ENCODE measurements around the gene ADAMTS9.

The ADAMTS9 gene

DNA sequence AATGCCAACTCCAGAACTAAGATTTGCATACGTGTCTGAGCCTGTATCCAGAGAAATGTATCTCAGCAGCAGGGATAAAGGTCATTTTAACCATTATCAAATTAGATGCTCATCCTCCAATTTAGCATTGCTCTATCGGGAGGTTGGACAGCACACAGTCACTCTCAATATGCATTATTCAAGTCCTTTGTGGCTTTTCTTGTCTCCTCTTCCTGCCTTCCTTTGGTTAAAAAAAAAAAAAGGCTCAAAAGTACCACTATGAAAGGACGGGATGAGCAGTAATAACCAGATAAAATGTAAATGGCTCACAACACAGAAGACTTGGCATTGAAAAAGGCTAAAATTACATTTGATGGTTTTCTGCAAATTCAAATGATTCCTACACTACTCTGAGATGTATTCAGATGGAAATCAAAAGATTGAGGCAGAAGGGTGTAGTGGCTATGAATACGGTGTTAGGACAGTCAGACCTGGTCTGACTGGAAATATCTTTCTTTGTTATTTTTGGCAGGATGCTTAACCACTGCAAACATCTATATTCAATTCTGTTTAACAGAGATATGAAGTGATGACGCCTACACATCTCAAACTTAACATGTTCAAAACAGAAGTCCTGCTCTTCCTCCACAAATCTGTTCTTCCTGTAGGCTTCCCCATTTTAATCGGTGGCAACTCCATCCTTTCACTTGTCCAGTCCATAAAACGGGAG, 109.6 kb downstream of the ADAMTS9 start:
- no peak for DNase-seq

DNA sequence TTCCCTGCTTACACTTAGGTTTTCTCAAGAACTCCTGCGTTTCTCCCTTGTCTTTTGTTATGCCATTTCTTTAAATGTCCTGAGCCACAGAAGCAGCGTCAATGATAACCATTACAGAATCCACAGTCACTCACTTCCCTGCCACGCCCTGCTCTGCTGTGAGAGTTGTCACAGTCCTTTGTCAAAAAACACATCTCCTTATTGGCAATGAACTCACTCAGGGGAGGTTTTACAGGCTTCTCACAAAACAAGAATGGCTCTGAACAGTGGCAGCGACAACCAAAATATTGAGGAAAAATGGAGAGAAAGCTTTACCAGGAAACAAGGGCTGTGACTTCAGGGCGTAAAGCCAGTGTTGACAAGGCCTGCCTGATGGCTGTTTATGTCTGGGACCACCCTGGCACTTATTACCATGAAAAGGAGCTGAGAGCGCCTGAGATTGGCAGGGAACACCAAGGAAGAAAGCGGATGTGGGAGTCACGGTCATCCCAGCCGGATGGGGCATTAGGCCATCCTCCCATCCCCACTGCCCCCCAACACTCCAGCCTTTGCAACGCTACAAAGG, 111.5 kb downstream of the ADAMTS9 start:
- no peak for DNase-seq

DNA sequence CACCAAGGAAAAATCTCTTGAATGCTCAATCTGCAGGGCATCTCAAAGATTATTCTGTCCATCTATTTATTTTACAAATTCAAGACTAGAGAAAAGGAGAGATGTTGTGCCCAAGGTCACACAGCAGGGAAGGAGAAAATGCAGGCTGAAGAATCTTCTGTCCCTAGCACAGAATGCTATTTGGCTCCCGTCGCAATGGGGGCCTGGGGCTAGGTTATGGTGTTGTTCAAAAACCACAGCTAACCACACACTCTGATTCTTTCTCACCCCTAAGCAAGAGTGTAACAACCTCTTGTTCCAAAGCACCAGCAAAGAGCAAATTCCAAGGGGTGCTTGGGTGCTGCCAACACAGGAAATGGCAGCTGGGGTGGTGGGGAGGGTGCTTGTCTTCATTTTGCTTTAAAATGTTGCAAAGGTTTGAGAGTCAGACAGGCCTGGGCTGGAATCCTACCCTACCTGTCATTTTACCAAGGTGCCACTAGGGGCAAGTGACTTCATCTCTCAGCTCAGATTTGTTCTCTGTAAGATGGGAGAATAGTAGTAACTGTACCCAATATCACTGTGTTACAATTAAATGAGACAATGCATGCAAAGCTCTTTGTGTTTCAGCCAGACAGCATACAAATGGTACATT, 112.5 kb downstream of the ADAMTS9 start:
- DNase-seq = no peak

DNA sequence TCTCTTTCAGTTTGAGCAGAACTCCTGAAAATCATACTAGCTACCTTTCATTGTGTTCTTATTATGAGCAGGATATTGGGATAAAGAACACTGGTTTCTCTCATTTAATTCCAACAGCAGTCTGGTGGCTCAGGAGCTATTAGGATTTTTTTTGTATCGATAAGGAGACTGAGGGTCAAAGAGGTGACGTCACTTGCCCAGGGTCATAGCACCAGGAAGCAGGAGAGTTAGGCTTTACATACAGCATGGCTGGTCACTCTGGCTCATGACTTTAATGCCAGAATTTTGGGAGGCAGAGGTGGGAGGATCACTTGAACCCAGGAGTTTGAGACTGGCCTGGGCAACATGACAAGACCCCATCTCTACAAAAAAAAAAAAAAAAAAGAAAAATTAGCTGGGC, 113.6 kb downstream of the ADAMTS9 start:
- no peak for DNase-seq

DNA sequence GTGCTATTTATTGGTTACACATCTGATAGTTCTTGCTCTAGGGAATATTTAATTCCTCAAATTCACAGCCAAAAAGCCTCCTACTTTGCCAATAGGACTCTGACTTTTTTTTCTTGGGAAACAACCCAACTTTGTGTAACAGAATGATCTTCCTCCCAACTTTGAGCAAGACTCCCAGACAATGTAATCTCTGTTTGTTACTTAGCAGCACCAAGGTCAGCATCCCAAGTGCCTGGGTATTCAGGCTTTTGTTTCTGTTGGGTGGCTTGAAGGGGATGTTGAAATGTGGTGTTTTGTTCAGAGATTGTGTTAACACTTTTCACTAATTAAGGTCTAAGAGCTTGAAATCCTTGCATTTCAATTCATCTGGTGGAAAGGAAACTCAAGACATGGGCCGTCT, 115.8 kb downstream of the ADAMTS9 start:
- DNase-seq = no peak

DNA sequence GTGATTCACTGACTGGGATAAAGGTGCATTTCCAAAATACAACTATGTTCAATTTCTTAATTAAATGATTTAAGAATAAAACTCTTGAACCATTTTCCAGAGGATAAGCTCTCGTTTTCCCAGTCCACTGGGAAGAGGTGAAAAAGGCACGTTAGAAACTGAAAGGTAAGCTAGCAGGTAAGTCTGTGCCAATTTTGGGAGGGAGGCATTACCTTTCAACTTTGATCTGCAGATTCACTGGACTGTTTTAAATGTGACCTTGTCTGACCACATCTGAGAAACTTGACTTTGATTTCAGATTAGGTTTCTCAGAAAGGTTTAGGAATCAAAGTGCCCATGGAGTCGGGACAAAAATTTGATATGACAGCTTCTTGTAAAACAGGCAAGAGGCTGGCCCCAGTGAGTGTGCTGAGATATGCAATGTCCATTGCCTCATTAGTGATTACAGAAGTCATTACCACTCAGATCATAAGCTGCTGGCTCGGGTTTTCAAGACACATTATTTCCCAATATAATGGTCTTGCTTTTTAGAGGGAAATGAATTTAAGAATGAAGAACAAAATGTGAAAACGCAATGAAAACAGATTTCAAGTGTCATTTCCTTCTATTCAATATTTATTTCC, 118.8 kb downstream of the ADAMTS9 start:
- no peak for DNase-seq

DNA sequence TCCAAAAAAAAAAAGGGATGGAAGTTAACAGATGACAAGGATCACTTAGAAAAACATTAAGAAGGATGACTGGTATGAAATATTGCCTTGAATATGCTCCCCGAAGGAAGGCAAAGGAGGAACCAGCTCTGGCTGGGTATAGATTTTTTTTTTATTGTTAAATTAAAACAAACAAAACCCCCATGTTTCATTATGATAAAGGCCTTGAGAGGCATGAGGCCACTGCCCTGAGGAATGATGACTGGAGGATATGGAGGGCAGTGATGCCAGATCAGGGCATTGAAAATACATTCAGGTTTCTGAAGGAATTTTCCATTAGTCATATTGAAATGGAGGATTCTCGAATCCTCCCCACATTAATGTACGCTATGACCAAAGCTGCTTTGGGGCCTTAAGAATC, 120.9 kb downstream of the ADAMTS9 start:
- no peak for DNase-seq

DNA sequence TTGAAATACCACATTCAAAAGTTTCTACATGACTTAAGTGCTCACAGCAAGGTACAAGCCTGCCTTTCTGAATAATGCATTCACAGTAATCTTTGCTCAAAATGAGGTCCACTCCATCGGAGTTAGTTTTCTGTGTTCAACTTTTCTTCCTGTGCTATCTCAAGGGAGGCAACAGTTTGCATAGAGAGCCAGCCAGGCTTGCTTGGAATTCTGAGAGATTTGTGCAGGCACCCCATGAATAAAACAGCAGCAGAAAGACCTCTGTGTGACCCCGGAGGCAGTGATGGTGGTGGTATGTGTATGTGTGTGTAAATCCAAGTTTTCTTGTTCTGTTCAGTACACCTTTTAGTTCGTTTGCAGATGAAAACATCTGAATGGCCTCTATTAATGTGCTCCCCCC, 124.0 kb downstream of the ADAMTS9 start:
- no peak for DNase-seq

DNA sequence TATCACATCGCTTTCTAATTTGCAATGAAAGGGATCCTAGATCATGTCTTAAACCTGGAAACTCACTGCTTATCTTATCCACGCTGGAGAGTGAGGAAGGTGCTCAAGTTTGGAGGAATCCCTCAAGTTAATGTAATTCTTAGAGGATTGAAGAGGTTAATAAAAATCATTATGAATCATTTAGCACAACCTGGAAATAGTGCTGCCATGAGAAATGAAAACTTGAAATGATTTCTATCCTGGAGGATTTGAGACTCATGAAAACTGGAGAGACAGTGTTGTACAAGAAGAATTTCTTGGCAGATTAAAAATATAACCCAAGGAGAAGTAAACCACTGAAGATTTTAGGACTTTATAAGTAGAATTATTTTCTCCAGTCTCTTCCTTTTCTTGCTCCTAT, 125.9 kb downstream of the ADAMTS9 start:
- no peak for DNase-seq

DNA sequence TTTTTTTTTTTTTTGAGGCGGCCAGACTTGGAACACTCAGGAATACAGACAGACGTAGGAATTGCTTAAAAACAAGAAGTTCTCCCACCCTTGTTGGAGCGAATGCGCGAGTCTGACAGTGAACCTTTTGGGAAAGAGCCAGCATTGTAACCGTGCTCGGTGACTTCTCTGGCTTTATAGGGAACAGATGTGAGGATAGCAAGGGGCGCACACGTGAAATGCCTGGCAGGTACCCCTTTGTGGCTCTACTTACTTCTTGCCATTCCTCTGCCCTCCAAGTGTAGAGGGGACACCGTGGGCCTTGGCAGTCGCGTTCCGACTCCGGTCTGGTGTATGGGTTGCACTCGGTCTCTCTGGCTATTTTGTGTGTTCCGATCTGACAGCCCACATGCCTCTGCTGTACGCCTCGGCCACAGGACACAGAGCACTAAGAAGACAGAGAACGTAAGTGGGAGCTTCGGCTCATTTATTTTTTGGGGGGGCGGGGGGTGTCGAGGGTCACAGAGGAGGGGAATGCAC, 126.4 kb downstream of the ADAMTS9 start:
- no peak for DNase-seq

DNA sequence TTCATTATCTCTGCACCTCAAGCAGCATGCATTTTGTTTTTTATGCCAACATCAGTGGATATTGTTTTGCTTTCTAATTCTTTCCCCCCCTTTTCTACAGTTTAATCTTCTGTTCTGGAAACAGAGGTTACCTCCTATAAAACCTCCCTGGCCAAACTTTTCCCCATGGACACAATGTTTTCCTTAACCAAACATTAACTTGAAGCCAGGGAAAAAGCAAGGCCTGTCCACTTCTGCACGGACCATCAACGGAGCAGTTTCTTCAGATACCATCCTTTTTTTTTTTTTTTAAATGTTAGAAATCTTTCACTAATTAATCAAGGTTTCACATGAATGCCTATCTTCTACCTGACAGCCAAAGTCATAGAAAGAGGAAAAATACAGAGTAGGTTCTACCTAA, 127.0 kb downstream of the ADAMTS9 start:
- DNase-seq = no peak

DNA sequence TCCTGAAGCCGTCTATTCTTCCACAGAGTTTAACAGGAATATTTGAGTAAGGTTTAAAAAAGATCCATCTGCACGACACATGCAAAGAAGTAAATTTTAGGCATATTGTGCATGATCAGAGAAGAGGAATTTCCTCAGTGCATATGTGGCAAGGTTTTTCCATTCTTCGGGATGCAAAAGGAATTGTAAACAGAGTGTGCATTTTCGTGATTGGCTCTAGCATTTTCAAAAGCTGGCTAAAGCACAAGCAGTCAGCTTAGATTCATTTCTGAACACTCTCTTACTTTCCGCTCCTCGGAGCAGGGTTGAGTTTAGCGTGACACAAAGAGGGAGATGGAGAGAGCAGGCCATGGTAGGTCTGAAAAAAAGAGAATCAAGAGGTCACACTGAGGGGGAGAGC, 128.2 kb downstream of the ADAMTS9 start:
- no peak for DNase-seq

DNA sequence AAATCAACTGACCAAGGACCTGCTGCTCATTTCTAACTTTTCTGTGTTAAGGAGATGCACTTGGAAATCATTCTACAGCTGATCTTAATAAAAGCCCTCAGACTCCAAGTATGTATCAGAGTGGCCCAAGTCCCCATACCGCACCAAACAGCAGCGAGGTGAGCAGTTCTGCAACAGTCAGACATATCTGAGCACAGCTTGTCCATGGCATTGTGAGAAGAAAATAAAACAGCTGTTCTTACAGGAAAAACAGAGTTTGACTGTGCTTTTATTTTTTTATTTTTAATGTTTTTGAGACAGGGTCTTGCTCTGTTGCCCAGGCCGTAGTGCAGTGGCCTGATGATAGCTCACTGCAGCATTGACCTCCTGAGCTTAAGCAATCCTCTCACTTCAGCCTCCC, 131.8 kb downstream of the ADAMTS9 start:
- DNase-seq = no peak

DNA sequence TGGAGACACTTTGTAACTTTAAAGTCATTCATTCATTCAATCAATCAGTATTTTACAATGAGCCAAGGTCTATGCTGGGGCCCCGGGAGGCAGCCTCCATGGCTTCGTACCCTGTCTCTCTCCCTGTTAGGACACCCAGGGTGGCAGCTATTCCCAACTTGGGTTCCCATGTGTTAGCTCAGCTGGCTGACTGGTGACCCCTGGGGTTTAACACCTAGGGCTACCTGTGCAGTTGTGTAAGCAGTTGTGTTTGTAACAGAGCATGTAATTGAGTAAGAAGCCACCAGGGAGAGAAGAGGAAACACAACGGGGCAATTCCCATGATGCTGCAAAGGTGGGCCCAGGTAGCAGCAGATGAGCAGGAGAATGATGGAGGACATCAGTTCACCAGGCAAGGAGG, 132.4 kb downstream of the ADAMTS9 start:
- DNase-seq = no peak

DNA sequence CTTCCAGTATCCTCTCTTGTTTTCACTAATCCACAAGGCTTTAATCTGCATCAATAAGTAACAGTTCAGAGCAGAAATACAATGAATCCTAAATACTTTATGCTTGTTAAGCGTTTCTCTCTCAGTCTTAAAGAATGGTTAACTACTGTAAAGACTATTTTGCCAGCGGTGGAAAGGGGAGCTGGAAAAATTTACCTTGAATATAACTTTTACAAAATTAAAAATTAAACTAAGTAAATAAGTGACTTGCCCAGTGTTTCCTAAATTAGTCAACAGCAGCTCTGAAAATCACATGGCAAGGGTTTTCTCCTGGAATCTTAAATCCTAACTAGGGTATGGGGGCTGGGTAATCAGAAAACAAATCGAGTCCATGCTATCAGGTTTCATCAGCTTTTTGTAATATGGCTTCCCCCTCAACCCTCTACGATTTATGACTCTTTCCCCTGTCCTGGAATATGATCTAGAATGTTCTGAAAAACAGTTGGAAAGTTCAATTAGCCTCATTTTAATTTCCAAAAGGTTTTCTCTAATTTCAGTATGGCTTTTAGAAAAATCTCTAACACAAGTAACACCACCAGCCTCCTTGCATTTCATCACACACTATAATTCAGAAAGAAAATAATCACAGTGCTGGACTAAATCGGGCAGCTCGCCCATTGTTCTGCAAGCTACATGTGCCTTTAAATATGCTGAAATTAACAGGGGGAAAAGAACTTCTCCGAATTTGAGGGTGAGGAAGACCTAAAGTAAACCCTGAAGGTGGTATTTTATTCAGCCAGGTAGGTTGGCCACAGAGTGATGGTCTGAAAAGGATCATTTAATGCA, 133.5 kb downstream of the ADAMTS9 start:
- DNase-seq = no peak

DNA sequence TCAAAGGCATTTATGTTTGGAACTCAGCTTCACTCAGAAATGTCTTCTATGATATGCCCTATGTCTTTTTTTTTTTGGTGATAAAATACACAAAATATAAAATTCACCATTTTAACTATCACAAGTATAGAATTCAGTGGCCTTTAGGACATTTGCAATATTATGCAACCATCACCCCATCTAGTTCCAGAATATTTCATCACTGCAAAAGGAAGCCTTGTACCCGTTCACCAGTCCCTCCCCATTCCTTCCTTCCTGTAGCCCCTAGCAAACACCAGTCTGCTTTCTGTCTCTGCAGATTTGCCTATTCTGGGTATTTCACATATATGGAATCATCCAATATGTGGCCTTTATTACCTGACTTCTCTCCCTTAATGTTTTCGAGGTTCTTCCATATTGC, 134.8 kb downstream of the ADAMTS9 start:
- DNase-seq = no peak

DNA sequence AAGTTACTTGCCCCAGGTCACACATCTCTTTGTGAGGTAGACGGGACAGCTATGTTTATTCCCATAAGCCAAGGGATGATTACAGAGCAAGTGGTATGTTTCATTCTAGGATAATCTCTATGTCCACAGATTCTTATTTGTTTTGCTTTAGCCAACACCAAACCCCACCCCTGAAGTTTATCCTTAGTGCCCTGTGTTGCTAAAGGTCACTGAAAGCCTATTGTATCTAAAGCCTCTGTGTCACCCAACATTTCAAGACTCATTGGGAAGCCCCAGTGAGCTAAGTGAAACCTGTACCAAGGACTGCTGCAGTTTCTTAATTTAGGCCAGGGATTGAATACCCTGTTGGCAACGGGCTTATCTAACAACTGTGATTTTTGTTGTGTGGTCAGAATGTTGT, 135.6 kb downstream of the ADAMTS9 start:
- DNase-seq = no peak

DNA sequence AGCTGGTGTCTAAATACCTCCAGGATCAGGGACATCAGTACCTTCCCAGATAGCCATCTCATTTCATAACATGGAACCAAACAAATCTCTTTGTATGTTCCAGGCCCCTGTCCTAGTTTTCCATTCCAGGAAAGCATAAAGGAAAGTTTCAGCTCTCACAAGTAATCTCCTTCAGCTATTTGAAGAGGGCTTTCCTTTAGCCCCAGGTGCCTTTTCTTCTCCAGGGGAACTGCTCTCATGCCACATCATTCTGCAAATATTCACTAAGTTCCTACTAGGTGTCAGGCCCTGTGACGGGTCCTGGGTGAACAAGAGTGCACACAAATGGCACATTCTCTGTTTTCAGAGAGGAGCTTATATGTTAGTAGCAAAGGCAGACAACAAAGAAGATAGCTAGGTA, 136.1 kb downstream of the ADAMTS9 start:
- no peak for DNase-seq

DNA sequence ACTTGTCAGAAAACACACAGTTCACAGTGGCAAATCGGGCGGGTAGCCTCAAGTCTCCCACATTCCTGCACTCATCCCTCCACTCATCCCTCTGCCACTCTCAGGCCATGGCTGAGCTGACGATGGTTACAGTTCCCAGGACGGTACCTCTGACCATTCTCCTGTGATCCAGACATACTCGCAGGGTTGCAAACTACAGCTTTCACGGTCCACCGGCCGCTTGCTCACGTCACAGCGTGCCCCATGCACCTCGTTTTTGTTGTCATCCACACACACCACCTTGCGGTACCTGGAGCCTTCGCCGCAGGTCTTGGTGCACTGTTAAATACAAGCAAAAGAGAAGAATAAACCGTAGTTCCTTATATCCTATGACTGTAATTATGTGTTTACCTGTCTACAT, 137.1 kb downstream of the ADAMTS9 start:
- no peak for DNase-seq

DNA sequence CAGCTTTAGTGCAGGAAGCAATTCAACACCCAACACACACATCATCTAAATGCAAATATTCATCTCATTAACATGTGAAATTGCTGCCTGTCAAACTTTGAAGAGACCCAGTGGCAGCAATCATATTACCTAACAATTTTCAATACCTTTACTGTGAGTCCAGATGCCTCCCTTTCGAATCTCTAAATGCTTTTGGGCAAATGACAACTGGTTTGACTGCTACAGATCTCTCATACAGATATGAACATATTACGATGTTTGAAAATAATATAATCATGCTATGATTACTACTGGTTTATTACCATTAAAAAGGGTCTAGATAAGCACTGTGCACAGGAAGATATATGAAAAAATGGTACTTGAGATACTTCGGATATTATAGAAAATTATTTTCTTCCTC, 137.9 kb downstream of the ADAMTS9 start:
- no peak for DNase-seq

DNA sequence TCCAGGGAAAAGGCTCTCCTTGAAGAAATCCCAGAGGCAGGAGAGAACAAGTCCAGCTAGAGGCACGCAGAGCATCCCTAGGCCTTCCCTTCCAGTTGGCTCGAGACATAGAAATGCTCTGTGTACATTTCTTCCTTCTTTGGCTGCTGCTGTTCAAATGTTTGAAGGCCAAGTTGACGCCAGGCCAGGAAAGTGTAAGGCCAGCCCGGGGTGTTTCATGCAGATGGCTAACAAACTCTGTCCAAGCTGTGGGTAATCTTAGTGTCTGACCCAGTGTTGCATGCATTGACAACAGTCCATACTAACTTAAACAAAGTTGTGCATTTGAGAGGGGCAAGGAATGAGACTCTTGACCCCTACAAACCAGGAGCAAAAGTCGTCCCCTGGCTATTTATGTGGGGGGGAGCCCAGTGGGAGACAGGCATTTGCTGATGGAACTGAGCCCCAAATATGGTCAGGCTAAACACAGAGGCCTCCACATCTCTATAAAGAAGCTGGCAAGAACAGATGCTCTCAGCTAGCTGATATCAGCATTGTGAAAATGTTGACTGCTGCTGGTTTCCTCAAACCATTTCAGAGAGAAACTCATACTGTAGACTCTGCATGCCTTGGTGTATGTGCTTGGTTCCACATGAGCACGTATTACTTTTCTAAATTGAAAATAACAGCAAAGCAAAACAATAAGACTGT, 139.5 kb downstream of the ADAMTS9 start:
- peak in 9 of 56 donors; percentile 2 to 50 (median 6) for DNase-seq
